Thoracic aorta (tissue), 2 donors: ENCODE measurements around the gene CEND1. TPM values are rescaled to one million over a fixed set of nuclear protein-coding genes. Genes with fewer than 3 reads are reported as not detected.
A peak's percentile ranks its signal among the peaks of the same experiment; 100 is the strongest.

Source experiments
- ATAC-seq: fragments of 150-250 bp; one replicate; pipeline ENCODE4 v1.8.0; 2017; ENCODE audit warnings: low read depth; ENCODE audit not compliant: insufficient number of reproducible peaks, low FRiP score
- DNase-seq: peaks from one replicate; pipeline ENCODE4 v3.0.0-alpha.2; 2020; ENCODE audit warnings: low spot score
- H3K27ac ChIP-seq, 2 donors: fragments of 200-600 bp; sonication (generic); 1 replicate in 1 of 2; 2 replicates in 1 of 2; pipeline ENCODE4 v1.5.1; 2016; ENCODE audit warnings: mild to moderate bottlenecking in 2 of 2, moderate library complexity in 2 of 2
- H3K27me3 ChIP-seq: fragments of 200-600 bp; sonication (generic); replicated peaks from 2 replicates; pipeline ENCODE4 v1.6.0; 2016; ENCODE audit warnings: mild to moderate bottlenecking; ENCODE audit not compliant: insufficient read depth
- H3K36me3 ChIP-seq: fragments of 200-600 bp; sonication (generic); one replicate; pipeline ENCODE4 v1.5.1; 2016
- H3K4me1 ChIP-seq, 2 donors: fragments of 200-600 bp; sonication (generic); 1 replicate in 1 of 2; 2 replicates in 1 of 2; pipeline versions ENCODE4 v1.5.1 to v1.6.0; 2016; ENCODE audit warnings: low read depth in 2 of 2, mild to moderate bottlenecking in 1 of 2; ENCODE audit not compliant: control insufficient read depth in 1 of 2
- H3K4me3 ChIP-seq: fragments of 200-600 bp; sonication (generic); 2 replicates; pipeline ENCODE4 v1.5.1; 2016; ENCODE audit warnings: mild to moderate bottlenecking
- H3K9me3 ChIP-seq: fragments of 200-600 bp; sonication (generic); 2 replicates; pipeline ENCODE4 v1.5.1; 2016
- CTCF ChIP-seq: fragments of 200-600 bp; sonication (generic); IDR thresholded peaks from one replicate; pipeline ENCODE4 v1.5.1; 2019; ENCODE audit warnings: antibody characterized with exemption
- total RNA-seq, 2 donors: library from RNA; depleted of rRNA; stranded (reverse); fragments of >200 nt; gene quantifications; one replicate each; pipeline versions ENCODE4 v1.1.0 to v1.2.3, GENCODE V29; 2016

CEND1 gene
- total RNA-seq, 2 donors from 2014 or later, result not detected

- Histone ChIP-seq H3K36me3 (peaks cover 35% of the 10 kb centered on the region), H3K9me3 (no peaks in the 10 kb centered on the region), H3K27ac (peak overlapping the region in 1 of 2 donors; percentile 39), H3K27me3 (peaks cover 6% of the 10 kb centered on the region), H3K4me3 (peak overlapping the region; percentile 76), H3K4me1 (peaks cover 36 to 58% of the 10 kb centered on the region in 2 donors)
- DNase-seq (no peak), ATAC-seq (no peak)
- no peak for TF ChIP-seq CTCF
Observed at GRCh38 chr11:826836-827145, 36.9 kb upstream of the CEND1 start.

DNA sequence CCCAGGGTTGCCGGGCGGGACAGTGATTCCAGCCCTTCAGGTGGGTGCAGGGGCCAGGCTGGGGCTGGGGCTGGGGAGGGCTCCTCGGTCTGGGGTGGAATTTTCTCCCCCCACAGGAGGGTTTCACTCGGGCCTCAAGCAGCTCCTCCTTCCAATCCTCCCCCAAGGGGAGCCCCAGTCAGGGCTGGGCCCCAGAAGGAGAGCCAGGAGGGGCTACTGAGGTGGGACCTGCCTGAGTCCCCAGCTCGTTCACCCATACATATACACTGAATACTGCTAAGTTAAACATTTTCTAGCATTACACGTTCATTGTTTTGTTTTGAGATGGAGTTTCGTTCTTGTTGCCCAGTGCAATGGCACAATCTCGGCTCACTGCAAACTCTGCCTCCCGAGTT is 36.3 kb upstream of the CEND1 start:
- peaks cover 42 to 59% of the 10 kb centered on the region in 2 donors for H3K4me1 ChIP-seq
- no peak overlapping the region for H3K4me3 ChIP-seq
- no peak for TF ChIP-seq CTCF
- no peak for DNase-seq
- no peak overlapping the region for H3K27ac ChIP-seq
- no peak for ATAC-seq
- no peaks in the 10 kb centered on the region for H3K9me3 ChIP-seq
- peaks cover 6% of the 10 kb centered on the region for H3K27me3 ChIP-seq
- peaks cover 35% of the 10 kb centered on the region for H3K36me3 ChIP-seq

- Histone ChIP-seq H3K27ac (no peak overlapping the region), H3K9me3 (no peaks in the 10 kb centered on the region), H3K36me3 (peaks cover 35% of the 10 kb centered on the region), H3K27me3 (peaks cover 6% of the 10 kb centered on the region), H3K4me1 (peaks cover 42 to 58% of the 10 kb centered on the region in 2 donors), H3K4me3 (no peak overlapping the region)
- no peak for DNase-seq
- ATAC-seq, result no peak
- no peak for TF ChIP-seq CTCF
Observed at GRCh38 chr11:825366-826226, 35.7 kb upstream of the CEND1 start.

- ATAC-seq (no peak), DNase-seq (no peak)
- no peak overlapping the region for H3K27ac ChIP-seq
- peaks cover 6% of the 10 kb centered on the region for H3K27me3 ChIP-seq
- H3K4me3 ChIP-seq, result no peak overlapping the region
- TF ChIP-seq CTCF, result no peak
- no peaks in the 10 kb centered on the region for H3K9me3 ChIP-seq
- H3K36me3 ChIP-seq, result peaks cover 35% of the 10 kb centered on the region
- H3K4me1 ChIP-seq, result peaks cover 39 to 55% of the 10 kb centered on the region in 2 donors
Observed at GRCh38 chr11:824942-825341, 35.1 kb upstream of the CEND1 start.

- H3K9me3 ChIP-seq, result no peaks in the 10 kb centered on the region
- no peak for TF ChIP-seq CTCF
- H3K27me3 ChIP-seq, result peaks cover 6% of the 10 kb centered on the region
- H3K36me3 ChIP-seq, result peaks cover 35% of the 10 kb centered on the region
- no peak for ATAC-seq
- H3K4me3 ChIP-seq, result no peak overlapping the region
- peaks cover 33 to 49% of the 10 kb centered on the region in 2 donors for H3K4me1 ChIP-seq
- no peak for DNase-seq
- no peak overlapping the region for H3K27ac ChIP-seq
Observed at GRCh38 chr11:824292-824880, 34.5 kb upstream of the CEND1 start.
